Measurements from ENCODE around the gene ZDHHC14. TPM values are rescaled to one million over a fixed set of nuclear protein-coding genes. Genes with fewer than 3 reads are reported as not detected.

The ZDHHC14 gene
- polyA plus RNA-seq, 1 donor (not counting 4 experiments of a cell fraction or from before 2014, with no cell fraction given) = 6.4 TPM

DNA sequence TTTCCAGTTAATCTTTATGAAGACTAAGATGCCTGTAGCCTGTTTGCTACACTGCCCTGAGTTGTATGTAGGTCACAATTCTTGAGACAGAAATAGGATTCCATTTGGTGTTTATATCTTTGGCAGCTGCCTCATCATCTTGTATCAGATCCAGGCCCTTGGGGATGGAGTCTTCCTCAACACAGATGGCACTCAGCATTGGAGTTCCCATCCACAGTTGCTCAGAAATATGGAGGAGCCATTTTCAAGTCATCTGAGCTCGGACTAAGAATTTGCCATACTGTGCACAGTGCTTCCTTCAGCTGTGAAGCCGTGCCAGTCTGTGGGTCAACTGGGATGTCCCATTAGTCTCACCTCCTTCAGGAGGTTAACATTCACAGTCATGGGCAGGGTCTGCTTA is 156.6 kb downstream of the ZDHHC14 start:
- dilution Hi-C loops (cut with MboI; ENCODE audit: extremely low pct_ligation_motif_present, low sequenced_read_pairs) = no loop called here
- H3K4me3 ChIP-seq (ENCODE audit: control insufficient read depth in 2 of 3, extremely low read depth in 1 of 3, insufficient read depth in 2 of 3, low read depth in 1 of 3, low read length in 3 of 3) = no peak overlapping the region
- H4K20me1 ChIP-seq (ENCODE audit: control insufficient read depth, extremely low read depth, insufficient read depth, low read length) = no peaks in the 10 kb centered on the region
- no peaks in the 10 kb centered on the region for H3K79me2 ChIP-seq (ENCODE audit: control insufficient read depth, insufficient read depth, low read length)
- no peaks in the 10 kb centered on the region for H3K9me3 ChIP-seq (ENCODE audit: control insufficient read depth, low read depth, low read length)
- H3K9ac ChIP-seq (ENCODE audit: control insufficient read depth, extremely low read depth, insufficient read depth, low read length) = no peak overlapping the region
- no peak overlapping the region for H2AFZ ChIP-seq (ENCODE audit: control insufficient read depth, low read length)
- H3K4me2 ChIP-seq (ENCODE audit: control insufficient read depth, extremely low read depth, insufficient read depth, low read depth, low read length) = no peak overlapping the region
- FAIRE-seq (no peak), DNase-seq (ENCODE audit: low read depth, low spot score) (no peak)
- H3K9me1 ChIP-seq (ENCODE audit: control insufficient read depth, extremely low read depth, insufficient read depth, low read length) = peaks cover 3% of the 10 kb centered on the region
- no peak overlapping the region for H3K27ac ChIP-seq (ENCODE audit: control insufficient read depth, insufficient read depth, low read length)
- no peaks in the 10 kb centered on the region for H3K27me3 ChIP-seq (ENCODE audit: control insufficient read depth, extremely low read depth, insufficient read depth, low read length)
- peaks cover 0 to under 1% of the 10 kb centered on the region in 2 experiments for H3K36me3 ChIP-seq (ENCODE audit: control insufficient read depth in 2 of 2, extremely low read depth in 1 of 2, insufficient read depth in 2 of 2, low read length in 2 of 2)
- H3K4me1 ChIP-seq (ENCODE audit: control insufficient read depth, extremely low read depth, insufficient read depth, low read length) = peaks cover 28% of the 10 kb centered on the region
- TF ChIP-seq, protein P1, sequence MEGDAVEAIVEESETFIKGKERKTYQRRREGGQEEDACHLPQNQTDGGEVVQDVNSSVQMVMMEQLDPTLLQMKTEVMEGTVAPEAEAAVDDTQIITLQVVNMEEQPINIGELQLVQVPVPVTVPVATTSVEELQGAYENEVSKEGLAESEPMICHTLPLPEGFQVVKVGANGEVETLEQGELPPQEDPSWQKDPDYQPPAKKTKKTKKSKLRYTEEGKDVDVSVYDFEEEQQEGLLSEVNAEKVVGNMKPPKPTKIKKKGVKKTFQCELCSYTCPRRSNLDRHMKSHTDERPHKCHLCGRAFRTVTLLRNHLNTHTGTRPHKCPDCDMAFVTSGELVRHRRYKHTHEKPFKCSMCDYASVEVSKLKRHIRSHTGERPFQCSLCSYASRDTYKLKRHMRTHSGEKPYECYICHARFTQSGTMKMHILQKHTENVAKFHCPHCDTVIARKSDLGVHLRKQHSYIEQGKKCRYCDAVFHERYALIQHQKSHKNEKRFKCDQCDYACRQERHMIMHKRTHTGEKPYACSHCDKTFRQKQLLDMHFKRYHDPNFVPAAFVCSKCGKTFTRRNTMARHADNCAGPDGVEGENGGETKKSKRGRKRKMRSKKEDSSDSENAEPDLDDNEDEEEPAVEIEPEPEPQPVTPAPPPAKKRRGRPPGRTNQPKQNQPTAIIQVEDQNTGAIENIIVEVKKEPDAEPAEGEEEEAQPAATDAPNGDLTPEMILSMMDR (optimal IDR thresholded peaks at IDR 0.05 in 1 of 3, IDR thresholded peaks at IDR 0.05 in 1 of 3, conservative IDR thresholded peaks at IDR 0.05 in 1 of 3; ENCODE audit: extremely low read depth in 1 of 3, insufficient read depth in 2 of 3, low read length in 3 of 3) = no peak
- no peak for TF ChIP-seq EZH2 (IDR thresholded peaks at IDR 0.05; ENCODE audit: low read length)

DNA sequence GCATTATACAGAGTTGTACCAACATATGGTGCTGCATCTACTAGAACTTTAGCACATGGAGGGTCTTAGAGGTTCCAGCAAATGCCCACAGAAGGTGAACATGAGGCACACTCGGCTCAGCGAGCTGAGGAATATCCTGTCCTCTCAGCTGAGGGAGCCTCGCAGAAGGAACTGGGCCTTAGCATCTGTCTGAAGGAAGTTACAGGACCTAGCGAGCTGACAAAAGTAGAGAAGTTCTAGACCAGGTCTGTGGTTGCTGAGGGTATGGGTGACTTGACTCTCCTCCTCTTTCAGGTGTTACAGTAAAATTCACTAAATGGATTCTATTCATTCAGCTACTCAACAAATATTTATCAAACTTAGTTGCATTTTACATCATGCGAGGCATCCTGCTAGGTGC is 157.2 kb downstream of the ZDHHC14 start:
- no peak overlapping the region for H3K27ac ChIP-seq (ENCODE audit: control insufficient read depth, insufficient read depth, low read length)
- no peaks in the 10 kb centered on the region for H4K20me1 ChIP-seq (ENCODE audit: control insufficient read depth, extremely low read depth, insufficient read depth, low read length)
- no peaks in the 10 kb centered on the region for H3K9me3 ChIP-seq (ENCODE audit: control insufficient read depth, low read depth, low read length)
- no peak overlapping the region for H3K9ac ChIP-seq (ENCODE audit: control insufficient read depth, extremely low read depth, insufficient read depth, low read length)
- H3K4me3 ChIP-seq (ENCODE audit: control insufficient read depth in 2 of 3, extremely low read depth in 1 of 3, insufficient read depth in 2 of 3, low read depth in 1 of 3, low read length in 3 of 3) = no peak overlapping the region
- H3K4me1 ChIP-seq (ENCODE audit: control insufficient read depth, extremely low read depth, insufficient read depth, low read length) = peaks cover 26% of the 10 kb centered on the region
- H3K36me3 ChIP-seq (ENCODE audit: control insufficient read depth in 2 of 2, extremely low read depth in 1 of 2, insufficient read depth in 2 of 2, low read length in 2 of 2) = peaks cover 0 to 3% of the 10 kb centered on the region in 2 experiments
- no peaks in the 10 kb centered on the region for H3K27me3 ChIP-seq (ENCODE audit: control insufficient read depth, extremely low read depth, insufficient read depth, low read length)
- H3K9me1 ChIP-seq (ENCODE audit: control insufficient read depth, extremely low read depth, insufficient read depth, low read length) = peaks cover 3% of the 10 kb centered on the region
- no peaks in the 10 kb centered on the region for H3K79me2 ChIP-seq (ENCODE audit: control insufficient read depth, insufficient read depth, low read length)
- H2AFZ ChIP-seq (ENCODE audit: control insufficient read depth, low read length) = no peak overlapping the region
- no peak overlapping the region for H3K4me2 ChIP-seq (ENCODE audit: control insufficient read depth, extremely low read depth, insufficient read depth, low read depth, low read length)
- FAIRE-seq = no peak
- dilution Hi-C loops (cut with MboI; ENCODE audit: extremely low pct_ligation_motif_present, low sequenced_read_pairs) = no loop called here
- TF ChIP-seq, protein P1 (optimal IDR thresholded peaks at IDR 0.05 in 1 of 3, IDR thresholded peaks at IDR 0.05 in 1 of 3, conservative IDR thresholded peaks at IDR 0.05 in 1 of 3; ENCODE audit: extremely low read depth in 1 of 3, insufficient read depth in 2 of 3, low read length in 3 of 3) = no peak
- no peak for TF ChIP-seq EZH2 (IDR thresholded peaks at IDR 0.05; ENCODE audit: low read length)
- DNase-seq (ENCODE audit: low read depth, low spot score) = no peak
